Activated CD8-positive, alpha-beta memory T cell treated with anti-CD3 and anti-CD28 coated beads, Interleukin-2, amount 50 U/mL, for 24 hours (primary cell): ENCODE measurements around the gene CCDC191.

Source experiments
- DNase-seq: peaks from one replicate; pipeline ENCODE4 v3.0.0-alpha.2; 2020; ENCODE audit errors: extremely low read depth

The CCDC191 gene

GRCh38 chr3:114056130-114057010 is at the start of gene CCDC191, which contains the start of gene QTRT2:
Gene CCDC191 (minus strand): TSS chr3:114056526. CDS start chr3:114056466, 60 bp downstream.
Gene QTRT2 (plus strand): TSS chr3:114056737. CDS start chr3:114065258, 8,521 bp downstream.
- peak; percentile 99 for DNase-seq

GRCh38 chr3:114104414-114104813 is 48.1 kb upstream of the CCDC191 start:
- no peak for DNase-seq

- no peak for DNase-seq
These were observed 47.5 kb upstream of the CCDC191 start for GRCh38 chr3:114103858-114104257.

DNA sequence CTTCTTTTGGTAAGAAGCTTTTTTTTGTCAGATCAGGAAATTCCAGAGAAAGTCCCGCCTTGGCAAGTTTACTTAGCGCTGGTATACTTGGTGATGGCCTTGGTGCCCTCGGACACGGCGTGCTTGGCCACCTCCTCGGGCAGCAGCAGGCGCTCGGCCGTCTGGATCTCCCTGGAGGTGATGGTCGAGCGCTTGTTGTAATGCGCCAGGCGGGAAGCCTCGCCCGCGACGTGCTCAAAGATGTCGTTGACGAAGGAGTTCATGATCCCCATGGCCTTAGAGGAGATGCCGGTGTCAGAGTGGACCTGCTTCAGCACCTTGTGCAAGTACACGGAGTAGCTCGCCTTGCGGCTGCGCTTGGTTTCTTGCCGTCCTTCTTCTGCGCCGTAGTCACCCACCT is 46.9 kb upstream of the CCDC191 start:
- DNase-seq, result no peak

DNA sequence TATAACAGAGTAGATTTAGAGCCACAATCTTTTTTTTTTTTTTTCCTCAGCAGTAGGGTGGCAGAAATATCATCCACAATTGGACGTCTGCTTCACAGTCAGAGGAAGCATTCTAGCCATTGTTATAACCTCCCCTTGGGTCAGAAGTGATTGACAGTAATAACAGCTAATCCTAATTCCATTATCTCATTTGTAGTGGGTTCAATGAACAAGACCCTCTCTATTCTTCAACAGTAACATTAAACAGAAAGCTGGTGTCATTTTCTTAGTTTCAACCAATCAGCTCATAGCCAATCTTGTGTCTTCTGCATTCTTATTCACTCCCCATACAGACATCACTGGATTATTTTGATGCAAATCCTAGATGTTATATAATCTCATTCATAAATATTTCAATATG is 44.8 kb upstream of the CCDC191 start:
- no peak for DNase-seq

DNA sequence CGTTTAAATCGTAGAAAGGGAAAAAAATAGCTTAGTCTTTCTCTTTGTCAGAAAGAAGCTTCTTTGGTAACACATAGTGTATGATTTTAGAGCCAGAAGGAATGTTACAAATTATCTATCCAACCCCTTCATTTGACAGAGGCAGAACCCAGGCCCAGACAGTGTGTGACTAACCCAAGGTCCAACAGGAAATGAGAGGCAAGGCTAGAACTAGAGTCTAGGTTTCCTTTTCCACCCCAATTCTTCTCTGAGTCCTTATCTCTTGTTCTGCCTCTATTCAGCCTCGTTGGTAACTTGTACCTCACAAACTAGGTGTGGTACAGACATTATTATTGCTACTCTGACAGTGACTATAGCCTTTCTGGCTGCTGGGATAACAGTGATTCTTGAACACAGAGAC is 39.5 kb upstream of the CCDC191 start:
- no peak for DNase-seq

DNA sequence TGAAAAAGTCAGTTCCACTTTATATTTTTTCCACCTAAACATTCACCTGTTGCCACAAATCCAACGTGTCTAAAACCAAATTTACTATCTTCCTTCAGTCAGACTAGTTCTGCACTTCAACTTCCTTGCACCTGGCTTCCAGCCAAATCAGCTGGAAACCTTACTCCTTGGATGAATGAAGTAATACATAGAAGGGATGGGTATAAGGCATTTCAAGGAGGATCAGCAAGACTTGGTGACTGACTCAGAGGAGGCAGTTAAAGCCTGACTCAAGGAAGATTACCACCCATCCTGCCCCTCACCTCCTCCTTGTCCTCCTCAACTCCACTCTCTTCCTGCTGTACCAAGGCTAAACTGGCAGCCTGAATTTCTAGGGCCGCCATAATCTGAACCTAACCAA is 37.3 kb upstream of the CCDC191 start:
- no peak for DNase-seq

- DNase-seq, result no peak
These were observed 36.7 kb upstream of the CCDC191 start for GRCh38 chr3:114093016-114093380.

GRCh38 chr3:114092151-114093015 is 36.1 kb upstream of the CCDC191 start:
- DNase-seq, result no peak

GRCh38 chr3:114089675-114090074 is 33.3 kb upstream of the CCDC191 start:
- DNase-seq, result no peak

- no peak for DNase-seq
These were observed 30.0 kb upstream of the CCDC191 start for GRCh38 chr3:114086356-114086755.

DNA sequence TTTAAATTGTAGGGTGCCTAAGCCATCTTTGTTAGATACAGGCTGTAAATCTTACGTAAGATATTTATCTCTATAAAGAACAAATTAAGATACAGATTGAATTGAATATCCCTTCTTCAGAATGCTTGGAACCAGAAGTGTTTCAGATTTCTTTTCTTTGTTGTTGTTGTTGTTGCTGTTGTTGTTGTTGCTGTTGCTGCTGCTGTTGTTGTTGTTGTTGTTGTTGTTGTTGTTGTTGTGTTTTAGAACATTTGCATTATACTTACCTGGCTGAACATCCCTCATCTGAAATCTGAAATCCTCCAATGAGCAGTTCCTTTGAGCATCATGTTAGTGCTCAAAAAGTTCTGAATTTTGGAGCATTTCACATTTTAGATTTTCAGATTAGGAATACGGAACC is 26.8 kb upstream of the CCDC191 start:
- DNase-seq, result no peak

DNA sequence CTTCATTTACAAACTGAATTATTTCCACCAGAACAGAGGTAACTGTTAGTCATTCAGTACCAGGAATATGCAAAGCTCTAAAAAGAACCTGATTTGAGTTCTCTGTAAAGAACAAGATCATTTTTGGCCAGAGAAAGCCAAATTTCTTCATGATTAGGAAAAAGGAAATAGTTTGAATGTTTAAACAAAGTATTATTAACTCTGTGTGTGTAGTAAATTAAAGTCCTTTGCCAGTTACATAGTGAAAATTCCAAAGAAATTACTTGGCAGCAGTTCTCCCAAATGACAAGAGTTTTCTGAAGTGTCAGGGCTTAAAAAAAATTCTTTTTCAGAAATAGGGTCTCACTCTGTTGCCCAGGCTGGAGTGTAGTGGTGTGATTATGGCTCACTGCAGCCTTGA is 24.7 kb upstream of the CCDC191 start:
- DNase-seq, result no peak

DNA sequence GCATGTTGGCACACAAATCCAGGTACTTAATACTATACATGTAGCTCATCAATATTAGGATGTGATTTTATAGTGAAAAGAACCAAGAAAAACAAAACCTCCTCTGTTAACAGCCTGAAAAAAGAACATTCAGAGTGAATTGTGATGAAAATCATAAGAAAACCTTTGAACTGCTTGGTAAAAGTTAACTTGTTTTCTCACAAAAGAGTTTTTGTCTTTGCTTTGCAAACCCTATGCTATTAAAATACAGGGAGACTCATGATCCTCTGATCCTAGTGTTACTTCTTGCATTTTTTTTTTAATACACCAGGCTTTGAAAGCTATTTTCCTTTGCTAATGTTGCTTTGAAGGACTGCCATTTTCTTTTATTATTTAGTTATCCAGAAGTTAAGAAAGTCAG is 23.9 kb upstream of the CCDC191 start:
- no peak for DNase-seq

GRCh38 chr3:114079761-114080160 is 23.4 kb upstream of the CCDC191 start:
- no peak for DNase-seq

DNA sequence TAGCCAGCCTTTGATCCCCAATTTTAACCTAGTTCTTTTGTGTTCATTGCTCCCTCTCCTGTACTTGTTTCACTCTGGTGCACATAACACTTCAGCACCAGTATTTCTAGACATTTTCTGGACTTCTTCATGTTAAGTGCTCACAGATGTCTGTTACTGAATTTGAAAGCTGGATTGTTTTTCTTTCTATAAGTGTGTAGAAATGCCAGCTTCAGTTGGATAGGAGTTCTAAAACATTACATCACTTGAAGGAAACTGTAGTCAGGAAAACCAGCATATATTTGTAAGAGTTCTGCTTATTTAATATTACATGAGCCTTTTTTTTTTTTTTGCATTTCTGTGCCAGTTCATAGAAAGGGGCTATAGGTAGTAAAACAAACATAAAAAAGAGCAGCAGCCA is 21.8 kb upstream of the CCDC191 start:
- no peak for DNase-seq

GRCh38 chr3:114076711-114077110 is 20.4 kb upstream of the CCDC191 start:
- DNase-seq, result no peak

GRCh38 chr3:114071786-114072185 is 15.5 kb upstream of the CCDC191 start:
- no peak for DNase-seq

DNA sequence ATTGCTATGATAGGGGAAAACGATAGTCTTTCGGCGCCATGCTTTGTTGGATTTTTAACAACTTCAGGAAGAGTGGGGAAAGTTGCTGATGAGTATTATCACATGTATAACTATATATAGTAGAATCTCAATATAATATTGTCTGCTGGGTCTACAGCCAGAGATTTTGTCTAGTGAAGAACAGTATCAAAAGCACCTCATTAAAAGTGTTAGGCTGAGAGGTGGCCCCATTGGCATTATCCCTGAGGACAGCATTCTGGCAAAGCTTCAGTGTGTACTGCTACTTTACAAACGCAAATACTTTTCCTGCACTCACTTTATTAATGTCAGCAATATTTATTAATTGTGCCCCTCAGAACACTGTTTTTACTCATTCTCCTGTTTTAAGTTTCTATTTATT is 12.0 kb upstream of the CCDC191 start:
- DNase-seq, result no peak

DNA sequence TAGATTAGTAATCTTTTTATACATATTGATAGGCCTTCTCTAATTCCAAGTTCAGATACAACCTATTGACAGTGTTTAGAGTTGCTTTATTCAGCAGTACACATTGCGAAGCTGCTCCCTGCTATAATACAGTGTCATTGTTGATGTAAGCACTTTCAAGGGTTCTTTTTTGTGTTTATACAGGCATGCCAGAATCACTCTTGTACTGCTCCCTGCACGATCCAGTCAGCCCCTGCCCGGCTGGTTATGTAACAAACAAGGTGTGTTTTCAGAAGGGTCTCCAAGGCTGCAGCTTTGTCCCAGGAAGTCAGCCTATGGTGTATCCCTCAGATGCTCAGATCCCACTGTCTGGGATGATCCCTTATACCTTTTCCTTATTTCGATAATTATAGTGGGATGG is 11.5 kb upstream of the CCDC191 start:
- no peak for DNase-seq

GRCh38 chr3:114060906-114061655 is 4.8 kb upstream of the CCDC191 start:
- no peak for DNase-seq

GRCh38 chr3:114058646-114059045 is 2.3 kb upstream of the CCDC191 start:
- no peak for DNase-seq
